Stomach (tissue), 9 donors: Measurements from ENCODE around the gene DLG3. TPM values are rescaled to one million over a fixed set of nuclear protein-coding genes. Genes with fewer than 3 reads are reported as not detected.
A peak's percentile ranks its signal among the peaks of the same experiment; 100 is the strongest.

Experiments
- DNase-seq, 2 donors: peaks; one replicate each; pipeline versions ENCODE4 v3.0.0 to v3.0.0-alpha.2; 2013 to 2019
- H3K27ac ChIP-seq, 5 donors: fragments of 200-600 bp in 4 of 5; sonication (generic) in 4 of 5; one replicate each; pipeline ENCODE4 v1.5.1; 2013 to 2019; ENCODE audit warnings: mild to moderate bottlenecking in 1 of 5, moderate library complexity in 1 of 5
- H3K27me3 ChIP-seq, 3 donors: fragments of 200-600 bp; sonication (generic); one replicate each; pipeline ENCODE4 v1.5.1; 2017 to 2019; ENCODE audit warnings: mixed run types in 1 of 3
- H3K36me3 ChIP-seq, 4 donors: fragments of 200-600 bp; sonication (generic); 1 replicate in 3 of 4; 2 replicates in 1 of 4; pipeline ENCODE4 v1.5.1; 2016 to 2019
- H3K4me1 ChIP-seq, 4 donors: fragments of 200-600 bp; sonication (generic); one replicate each; pipeline ENCODE4 v1.5.1; 2016 to 2019
- H3K4me3 ChIP-seq, 4 donors: fragments of 200-600 bp; sonication (generic) in 3 of 4; one replicate each; pipeline ENCODE4 v1.5.1; 2016 to 2019; ENCODE audit warnings: mild to moderate bottlenecking in 1 of 4
- H3K9me3 ChIP-seq, 4 donors: fragments of 200-600 bp; sonication (generic); one replicate each; pipeline ENCODE4 v1.5.1; 2016 to 2019
- CTCF ChIP-seq, 7 experiments: fragments of 450-650 bp in 4 of 7; fragments of 200-600 bp in 3 of 7; sonication (generic) in 3 of 7; IDR thresholded peaks; one replicate each; pipeline ENCODE4 v1.5.1; 2016 to 2019; ENCODE audit warnings: antibody characterized with exemption in 7 of 7, control low read depth in 2 of 7, mild to moderate bottlenecking in 1 of 7
- EP300 ChIP-seq: sonication (generic); formaldehyde crosslinking; IDR thresholded peaks from one replicate; pipeline ENCODE4 v1.6.1; 2017; ENCODE audit warnings: antibody characterized with exemption
- POLR2A ChIP-seq, 4 donors: fragments of 450-650 bp; IDR thresholded peaks; one replicate each; pipeline ENCODE4 v1.6.1; 2016; ENCODE audit warnings: antibody characterized with exemption in 4 of 4, control low read depth in 2 of 4, mild to moderate bottlenecking in 1 of 4, moderate library complexity in 1 of 4
- POLR2AphosphoS5 ChIP-seq, 3 donors: sonication (generic); formaldehyde crosslinking; IDR thresholded peaks; one replicate each; pipeline ENCODE4 v1.6.1; 2016; ENCODE audit warnings: antibody characterized with exemption in 3 of 3
- WGBS, 5 donors: extraction: QIAGEN DNeasy Blood & Tissue Kit in 3 of 5; methylation state at CpG; one replicate each; pipeline versions ENCODE4 v1.1.5 to v1.1.7; 2013 to 2018; 5-methylcytosine and 5-hydroxymethylcytosine counted together
- intact Hi-C: fragments of 100-400 bp; cut with DNase I; formaldehyde crosslinking; loops from one replicate; pipeline ENCODE4 v1.15.1; 2023; ENCODE audit warnings: low total_unique reads
- polyA plus RNA-seq, 3 donors: library from polyadenylated mRNA; stranded (reverse); fragments of 200-250 nt; gene quantifications; one replicate each; pipeline ENCODE4 v1.2.3, GENCODE V29; 2013
- total RNA-seq, 5 donors: library from RNA; depleted of rRNA; stranded (reverse); fragments of >200 nt; gene quantifications; one replicate each; pipeline versions ENCODE4 v1.1.0 to v1.2.3, GENCODE V29; 2014 to 2016
- donor health status: healthy with polysubstance abuse.
- donor health status: Bipolar disorder and iron deficiency.
- donor health status: healthy.

DLG3 gene
- total and polyA plus RNA-seq, 8 donors, result 11.7 to 44.8 (median 21.6) TPM

DNA sequence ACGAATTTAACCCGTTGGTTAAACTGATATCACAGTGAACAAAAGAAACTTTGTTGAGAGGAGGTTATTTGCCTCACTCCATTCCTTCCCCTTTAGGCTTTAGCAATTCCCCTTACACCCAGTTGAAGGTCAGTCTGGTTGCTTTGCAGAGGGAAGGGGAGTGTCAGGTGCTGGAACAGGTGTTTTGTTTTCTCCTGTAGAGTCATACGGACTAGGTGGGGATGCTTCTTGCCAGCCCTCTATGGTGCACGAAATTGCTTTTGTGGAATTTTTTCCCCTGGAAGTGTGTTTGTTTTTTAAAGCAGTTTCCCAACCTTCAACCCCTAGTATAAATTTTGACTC is 33.1 kb downstream of the DLG3 start:
- intact Hi-C loops, result no loop called here
- H3K4me1 ChIP-seq, result peaks cover 16 to 50% (median 32%) of the 10 kb centered on the region in 4 donors
- WGBS, 5 donors, result 9 to 42% (median 21%) methylated on average over 4 of the region's 4 CpGs
- H3K27me3 ChIP-seq, result no peaks in the 10 kb centered on the region
- H3K4me3 ChIP-seq, result peak overlapping the region in 1 of 4 donors; percentile 11
- DNase-seq, result no peak
- no peaks in the 10 kb centered on the region for H3K36me3 ChIP-seq
- no peak for TF ChIP-seq POLR2AphosphoS5 (IDR thresholded peaks at IDR 0.05)
- no peak for TF ChIP-seq CTCF (IDR thresholded peaks at IDR 0.05)
- no peak for TF ChIP-seq POLR2A (IDR thresholded peaks at IDR 0.05)
- no peak for TF ChIP-seq EP300
- peak overlapping the region; percentile 43 to 85 (median 79) for H3K27ac ChIP-seq
- H3K9me3 ChIP-seq, result no peaks in the 10 kb centered on the region

GRCh38 chrX:70478526-70479245 is 34.1 kb downstream of the DLG3 start:
- 45 to 59% (median 55%) methylated on average over 10 of the region's 10 CpGs for WGBS, 5 donors
- H3K4me3 ChIP-seq, result no peak overlapping the region
- H3K9me3 ChIP-seq, result no peaks in the 10 kb centered on the region
- H3K27ac ChIP-seq, result peak overlapping the region; percentile 75 to 85 (median 79)
- no peaks in the 10 kb centered on the region for H3K27me3 ChIP-seq
- DNase-seq, result peak in 1 of 2 donors; percentile 21
- no peaks in the 10 kb centered on the region for H3K36me3 ChIP-seq
- intact Hi-C loops, result no loop called here
- TF ChIP-seq POLR2AphosphoS5 (IDR thresholded peaks at IDR 0.05) (no peak), POLR2A (IDR thresholded peaks at IDR 0.05) (no peak), EP300 (no peak), CTCF (IDR thresholded peaks at IDR 0.05) (no peak)
- H3K4me1 ChIP-seq, result peaks cover 16 to 50% (median 32%) of the 10 kb centered on the region in 4 donors

- TF ChIP-seq POLR2AphosphoS5 (IDR thresholded peaks at IDR 0.05) (peak in 1 of 3 donors; percentile 29), EP300 (no peak), POLR2A (IDR thresholded peaks at IDR 0.05) (no peak), CTCF (IDR thresholded peaks at IDR 0.05) (no peak)
- peak in 1 of 2 donors; percentile 47 for DNase-seq
- H3K4me3 ChIP-seq, result no peak overlapping the region
- peaks cover 16 to 50% (median 33%) of the 10 kb centered on the region in 4 donors for H3K4me1 ChIP-seq
- intact Hi-C loops, result no loop called here
- H3K9me3 ChIP-seq, result no peaks in the 10 kb centered on the region
- no peaks in the 10 kb centered on the region for H3K36me3 ChIP-seq
- peak overlapping the region; percentile 75 to 85 (median 83) for H3K27ac ChIP-seq
- WGBS, 5 donors, result 43 to 57% (median 46%) methylated on average over 4 of the region's 4 CpGs
- H3K27me3 ChIP-seq, result no peaks in the 10 kb centered on the region
These were observed 34.7 kb downstream of the DLG3 start for GRCh38 chrX:70479247-70479921.

- H3K4me3 ChIP-seq, result no peak overlapping the region
These were observed 35.5 kb downstream of the DLG3 start for GRCh38 chrX:70479922-70480659.

More at GRCh38 chrX:70479922-70480659, 35.5 kb downstream of the DLG3 start:
- peak overlapping the region; percentile 75 to 85 (median 83) for H3K27ac ChIP-seq
- no peaks in the 10 kb centered on the region for H3K36me3 ChIP-seq
- intact Hi-C loops, result no loop called here
- no peaks in the 10 kb centered on the region for H3K9me3 ChIP-seq
- H3K27me3 ChIP-seq, result no peaks in the 10 kb centered on the region
- peak; percentile 43 to 67 for DNase-seq
- WGBS, 5 donors, result 27 to 34% (median 29%) methylated on average over 6 of the region's 6 CpGs
- TF ChIP-seq POLR2AphosphoS5 (IDR thresholded peaks at IDR 0.05) (peak in 2 of 3 donors; percentile 35 to 46), EP300 (no peak)
- peaks cover 16 to 52% (median 35%) of the 10 kb centered on the region in 4 donors for H3K4me1 ChIP-seq
